Right lobe of liver (tissue), 4 donors: ENCODE results near the gene TMEM100.

Experiments used
- POLR2A ChIP-seq: fragments of 450-650 bp; IDR thresholded peaks from one replicate; pipeline ENCODE4 v1.6.1; 2017; ENCODE audit warnings: antibody characterized with exemption, mild to moderate bottlenecking
- TF ChIP-seq, protein P1 (sequence below), 4 donors: fragments of 200-600 bp in 3 of 4; fragments of 450-650 bp in 1 of 4; IDR thresholded peaks; one replicate each; pipeline versions ENCODE4 v1.5.1 to v1.8.0; 2016 to 2022; ENCODE audit warnings: antibody characterized with exemption in 4 of 4, mild to moderate bottlenecking in 2 of 4
- donor health status: DM: no; HTN: no; CAD: no.
- donor health status: DM: no; HTN: no; CAD: no.
- donor health status: DM: no; HTN: yes; CAD: no.

DNA sequence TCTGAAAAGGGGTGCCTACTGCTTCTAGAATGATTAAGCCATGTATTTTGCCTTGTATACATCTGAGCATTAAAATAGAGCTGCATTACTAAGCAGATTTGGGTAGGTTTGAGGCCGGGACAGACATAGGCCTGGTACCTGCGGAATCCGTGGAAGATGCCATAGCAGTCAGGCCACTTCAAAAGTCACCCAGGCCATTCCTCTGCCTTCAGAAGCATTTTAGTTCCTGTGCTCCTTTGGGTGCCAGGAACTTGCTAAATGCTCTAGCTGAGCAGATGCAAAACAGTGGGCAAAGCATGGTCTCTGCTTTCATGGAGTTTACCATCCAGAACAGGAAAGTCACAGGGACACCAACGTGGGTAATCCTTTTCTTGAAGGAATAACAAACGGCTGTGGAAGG lies 5.7 kb upstream of the TMEM100 start:
- no peak for TF ChIP-seq POLR2A
- TF ChIP-seq, protein P1, sequence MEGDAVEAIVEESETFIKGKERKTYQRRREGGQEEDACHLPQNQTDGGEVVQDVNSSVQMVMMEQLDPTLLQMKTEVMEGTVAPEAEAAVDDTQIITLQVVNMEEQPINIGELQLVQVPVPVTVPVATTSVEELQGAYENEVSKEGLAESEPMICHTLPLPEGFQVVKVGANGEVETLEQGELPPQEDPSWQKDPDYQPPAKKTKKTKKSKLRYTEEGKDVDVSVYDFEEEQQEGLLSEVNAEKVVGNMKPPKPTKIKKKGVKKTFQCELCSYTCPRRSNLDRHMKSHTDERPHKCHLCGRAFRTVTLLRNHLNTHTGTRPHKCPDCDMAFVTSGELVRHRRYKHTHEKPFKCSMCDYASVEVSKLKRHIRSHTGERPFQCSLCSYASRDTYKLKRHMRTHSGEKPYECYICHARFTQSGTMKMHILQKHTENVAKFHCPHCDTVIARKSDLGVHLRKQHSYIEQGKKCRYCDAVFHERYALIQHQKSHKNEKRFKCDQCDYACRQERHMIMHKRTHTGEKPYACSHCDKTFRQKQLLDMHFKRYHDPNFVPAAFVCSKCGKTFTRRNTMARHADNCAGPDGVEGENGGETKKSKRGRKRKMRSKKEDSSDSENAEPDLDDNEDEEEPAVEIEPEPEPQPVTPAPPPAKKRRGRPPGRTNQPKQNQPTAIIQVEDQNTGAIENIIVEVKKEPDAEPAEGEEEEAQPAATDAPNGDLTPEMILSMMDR (IDR thresholded peaks at IDR 0.05) = no peak
